Adrenal gland (tissue), 5 donors: ENCODE data around the gene CLASRP.

Experiments used
- CTCF ChIP-seq, 6 experiments: fragments of 450-650 bp in 4 of 6; fragments of 200-600 bp in 2 of 6; sonication (generic) in 1 of 6; IDR thresholded peaks; 1 replicate in 5 of 6; 2 replicates in 1 of 6; pipeline versions ENCODE4 v1.5.1 to v1.8.0; 2016 to 2021; ENCODE audit warnings: antibody characterized with exemption in 6 of 6, mild to moderate bottlenecking in 2 of 6, moderate library complexity in 1 of 6
- POLR2A ChIP-seq, 2 donors: fragments of 450-650 bp; IDR thresholded peaks; one replicate each; pipeline ENCODE4 v1.6.1; 2017; ENCODE audit warnings: antibody characterized with exemption in 2 of 2, mild to moderate bottlenecking in 2 of 2, moderate library complexity in 1 of 2
- donor health status: DM: no; HTN: no; CAD: no.

- TF ChIP-seq CTCF (IDR thresholded peaks at IDR 0.05) (no peak), POLR2A (IDR thresholded peaks at IDR 0.05) (no peak)
Observed at GRCh38 chr19:45035755-45036154, 3.1 kb upstream of the CLASRP start.
